ENCODE results near the gene CDC42SE2.

Gene CDC42SE2

DNA sequence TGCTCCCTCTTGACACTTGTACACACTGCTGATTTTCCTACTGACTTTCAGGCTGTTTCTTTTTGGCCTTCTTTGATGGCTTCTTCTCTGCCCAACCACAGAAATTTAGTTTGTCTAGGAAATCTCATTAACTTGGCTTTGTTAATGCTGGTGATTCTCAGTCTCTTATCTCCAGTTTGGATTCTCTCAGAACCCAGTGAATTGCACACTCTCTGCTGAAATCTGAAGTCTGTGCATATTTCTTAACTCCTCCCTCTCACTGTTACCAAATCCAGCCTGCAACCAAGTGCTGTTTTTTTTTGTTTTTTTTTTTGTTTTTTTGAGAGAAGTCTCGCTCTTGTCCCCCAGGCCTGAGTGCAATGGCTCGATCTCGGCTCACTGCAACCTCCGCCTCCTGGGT is 117.2 kb downstream of the CDC42SE2 start:
- peaks cover 18% of the 10 kb centered on the region for H3K4me1 ChIP-seq (ENCODE audit: insufficient read depth, low read length, poor library complexity, severe bottlenecking)
- no peak overlapping the region for H3K9ac ChIP-seq (ENCODE audit: low read depth, low read length, poor library complexity, severe bottlenecking)

DNA sequence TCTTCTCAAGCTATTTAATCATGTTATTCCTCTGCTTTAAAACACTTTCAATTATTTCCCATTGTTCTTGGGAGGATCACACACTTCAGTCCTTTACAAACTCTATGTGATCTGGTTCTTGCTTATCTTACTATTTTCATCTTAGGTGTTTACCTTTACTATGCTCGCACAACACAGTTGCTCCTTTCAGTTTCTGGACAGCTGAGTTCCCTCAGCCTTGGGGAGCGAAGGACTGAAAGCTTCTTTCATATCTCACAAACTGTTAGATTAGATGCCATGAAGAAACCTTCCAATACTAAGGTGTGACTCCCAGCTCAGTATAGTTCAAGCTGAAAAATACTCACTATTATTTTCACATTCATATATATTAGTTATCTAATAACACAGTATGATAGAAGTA is 117.9 kb downstream of the CDC42SE2 start:
- Histone ChIP-seq H3K79me2 (ENCODE audit: insufficient read depth, low read length) (peaks cover 44% of the 10 kb centered on the region), H3F3A (ENCODE audit: low read depth) (no peaks in the 10 kb centered on the region)
- no peak for TF ChIP-seq EZH2phosphoT487 (IDR thresholded peaks at IDR 0.05; ENCODE audit: borderline replicate concordance)
- TF ChIP-seq, protein P1, sequence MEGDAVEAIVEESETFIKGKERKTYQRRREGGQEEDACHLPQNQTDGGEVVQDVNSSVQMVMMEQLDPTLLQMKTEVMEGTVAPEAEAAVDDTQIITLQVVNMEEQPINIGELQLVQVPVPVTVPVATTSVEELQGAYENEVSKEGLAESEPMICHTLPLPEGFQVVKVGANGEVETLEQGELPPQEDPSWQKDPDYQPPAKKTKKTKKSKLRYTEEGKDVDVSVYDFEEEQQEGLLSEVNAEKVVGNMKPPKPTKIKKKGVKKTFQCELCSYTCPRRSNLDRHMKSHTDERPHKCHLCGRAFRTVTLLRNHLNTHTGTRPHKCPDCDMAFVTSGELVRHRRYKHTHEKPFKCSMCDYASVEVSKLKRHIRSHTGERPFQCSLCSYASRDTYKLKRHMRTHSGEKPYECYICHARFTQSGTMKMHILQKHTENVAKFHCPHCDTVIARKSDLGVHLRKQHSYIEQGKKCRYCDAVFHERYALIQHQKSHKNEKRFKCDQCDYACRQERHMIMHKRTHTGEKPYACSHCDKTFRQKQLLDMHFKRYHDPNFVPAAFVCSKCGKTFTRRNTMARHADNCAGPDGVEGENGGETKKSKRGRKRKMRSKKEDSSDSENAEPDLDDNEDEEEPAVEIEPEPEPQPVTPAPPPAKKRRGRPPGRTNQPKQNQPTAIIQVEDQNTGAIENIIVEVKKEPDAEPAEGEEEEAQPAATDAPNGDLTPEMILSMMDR (conservative IDR thresholded peaks at IDR 0.05; ENCODE audit: low read length): no peak

More for the DNA sequence above, 117.2 kb downstream of the CDC42SE2 start:
- peaks cover 51% of the 10 kb centered on the region for H3K79me2 ChIP-seq (ENCODE audit: insufficient read depth, low read length)
- no peaks in the 10 kb centered on the region for H3K27me3 ChIP-seq (ENCODE audit: insufficient read depth, low read length, poor library complexity, severe bottlenecking)
- peaks cover 14% of the 10 kb centered on the region for H4K20me1 ChIP-seq (ENCODE audit: insufficient read depth, low read length, poor library complexity, severe bottlenecking)
- TF ChIP-seq, protein P1 (conservative IDR thresholded peaks at IDR 0.05; ENCODE audit: low read length): no peak
- no peak for TF ChIP-seq EZH2phosphoT487 (IDR thresholded peaks at IDR 0.05; ENCODE audit: borderline replicate concordance)
- H3K36me3 ChIP-seq (ENCODE audit: insufficient read depth, low read length): peaks cover 9% of the 10 kb centered on the region; the same call in 1 of the 2 replicates
- no peaks in the 10 kb centered on the region for H3F3A ChIP-seq (ENCODE audit: low read depth)
- no peak overlapping the region for H3K4me3 ChIP-seq (ENCODE audit: low read length, poor library complexity, severe bottlenecking)
- H3K9me3 ChIP-seq (ENCODE audit: insufficient read depth, low read depth, low read length): no peaks in the 10 kb centered on the region
- no peak overlapping the region for H2AFZ ChIP-seq (ENCODE audit: low read length)
- no peak overlapping the region for H3K4me2 ChIP-seq (ENCODE audit: low read depth, low read length, poor library complexity, severe bottlenecking)
- H3K9me2 ChIP-seq (replicated peaks; ENCODE audit: low read depth, low read length): no peaks in the 10 kb centered on the region

DNA sequence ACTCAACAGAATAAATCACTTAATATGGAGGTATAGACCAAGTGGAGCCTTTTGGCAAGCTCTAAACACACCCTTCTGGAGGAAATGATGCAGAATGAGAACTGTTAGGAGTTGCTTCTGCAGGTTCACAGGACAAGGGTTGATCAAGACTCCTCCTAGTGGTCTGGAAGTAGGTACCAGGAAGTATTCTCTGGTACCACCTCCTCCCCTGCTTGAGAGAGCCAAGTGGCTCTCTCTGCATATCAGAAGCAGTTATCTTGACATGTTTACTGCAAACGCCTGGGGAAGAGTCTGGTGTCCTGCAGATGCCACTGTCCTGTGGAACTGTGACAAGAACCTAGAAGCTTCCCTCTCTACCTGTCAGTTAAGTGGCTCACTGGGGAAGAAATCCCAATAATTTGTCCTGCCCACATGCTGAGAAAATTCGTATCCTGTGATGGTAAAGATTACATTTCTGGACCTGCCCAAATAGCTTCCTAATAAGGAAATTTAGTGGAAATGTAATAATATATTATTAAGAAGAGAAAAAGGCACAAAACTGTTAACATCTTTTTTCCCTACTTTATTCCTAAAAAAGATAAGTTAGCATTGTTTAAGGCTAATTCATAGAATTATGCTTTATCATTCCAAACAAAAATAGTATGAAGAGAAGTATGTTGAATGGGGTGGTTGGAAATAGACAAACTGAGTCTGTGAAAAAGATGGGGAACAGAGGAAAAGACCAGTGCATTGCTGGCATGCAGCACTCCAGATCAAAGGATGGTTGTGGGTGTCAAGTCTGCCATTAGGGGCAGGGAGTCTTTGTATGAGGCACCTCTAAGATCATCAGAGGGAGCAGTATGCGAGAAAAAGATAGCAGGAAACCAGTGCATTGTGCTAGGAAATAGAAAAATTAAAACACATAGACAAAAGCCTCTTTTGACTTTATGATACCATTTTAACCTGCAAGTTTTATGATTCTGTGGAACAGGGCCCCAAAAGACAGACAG is 118.8 kb downstream of the CDC42SE2 start:
- no peak overlapping the region for H3K9ac ChIP-seq (ENCODE audit: low read depth, low read length, poor library complexity, severe bottlenecking)
- no peaks in the 10 kb centered on the region for H3K9me3 ChIP-seq (ENCODE audit: insufficient read depth, low read depth, low read length)
- no peaks in the 10 kb centered on the region for H3F3A ChIP-seq (ENCODE audit: low read depth)

More for the DNA sequence above, 117.9 kb downstream of the CDC42SE2 start:
- Histone ChIP-seq H3K4me3 (ENCODE audit: low read length, poor library complexity, severe bottlenecking) (no peak overlapping the region), H3K9ac (ENCODE audit: low read depth, low read length, poor library complexity, severe bottlenecking) (no peak overlapping the region), H3K4me2 (ENCODE audit: low read depth, low read length, poor library complexity, severe bottlenecking) (peak overlapping the region; percentile 3), H3K9me3 (ENCODE audit: insufficient read depth, low read depth, low read length) (no peaks in the 10 kb centered on the region), H2AFZ (ENCODE audit: low read length) (no peak overlapping the region), H3K9me2 (replicated peaks; ENCODE audit: low read depth, low read length) (no peaks in the 10 kb centered on the region), H3K4me1 (ENCODE audit: insufficient read depth, low read length, poor library complexity, severe bottlenecking) (peaks cover 18% of the 10 kb centered on the region), H4K20me1 (ENCODE audit: insufficient read depth, low read length, poor library complexity, severe bottlenecking) (peaks cover 14% of the 10 kb centered on the region), H3K36me3 (ENCODE audit: insufficient read depth, low read length) (peaks cover 17% of the 10 kb centered on the region; the same call in 1 of the 2 replicates), H3K27me3 (ENCODE audit: insufficient read depth, low read length, poor library complexity, severe bottlenecking) (no peaks in the 10 kb centered on the region)

More for the DNA sequence above, 118.8 kb downstream of the CDC42SE2 start:
- TF ChIP-seq EZH2phosphoT487 (IDR thresholded peaks at IDR 0.05; ENCODE audit: borderline replicate concordance): no peak
- TF ChIP-seq, protein P1 (conservative IDR thresholded peaks at IDR 0.05; ENCODE audit: low read length): peak; percentile 61
- Histone ChIP-seq H4K20me1 (ENCODE audit: insufficient read depth, low read length, poor library complexity, severe bottlenecking) (peaks cover 14% of the 10 kb centered on the region), H3K36me3 (ENCODE audit: insufficient read depth, low read length) (peaks cover 18% of the 10 kb centered on the region; the same call in 1 of the 2 replicates), H3K4me1 (ENCODE audit: insufficient read depth, low read length, poor library complexity, severe bottlenecking) (peaks cover 18% of the 10 kb centered on the region), H3K27me3 (ENCODE audit: insufficient read depth, low read length, poor library complexity, severe bottlenecking) (no peaks in the 10 kb centered on the region), H3K9me2 (replicated peaks; ENCODE audit: low read depth, low read length) (no peaks in the 10 kb centered on the region), H2AFZ (ENCODE audit: low read length) (no peak overlapping the region), H3K79me2 (ENCODE audit: insufficient read depth, low read length) (peaks cover 39% of the 10 kb centered on the region), H3K4me3 (ENCODE audit: low read length, poor library complexity, severe bottlenecking) (no peak overlapping the region), H3K4me2 (ENCODE audit: low read depth, low read length, poor library complexity, severe bottlenecking) (peak overlapping the region; percentile 3)

Data from Loucy (cell line).